HG03342 (cell line): Measurements from ENCODE around the gene TRPM1.

Source experiments
- ATAC-seq: cut with Tn5 transposase; IDR thresholded peaks from one replicate; pipeline ENCODE4 v1.9.1; 2021; ENCODE audit warnings: mild to moderate bottlenecking, moderate library complexity; ENCODE audit not compliant: unreplicated experiment

The TRPM1 gene

DNA sequence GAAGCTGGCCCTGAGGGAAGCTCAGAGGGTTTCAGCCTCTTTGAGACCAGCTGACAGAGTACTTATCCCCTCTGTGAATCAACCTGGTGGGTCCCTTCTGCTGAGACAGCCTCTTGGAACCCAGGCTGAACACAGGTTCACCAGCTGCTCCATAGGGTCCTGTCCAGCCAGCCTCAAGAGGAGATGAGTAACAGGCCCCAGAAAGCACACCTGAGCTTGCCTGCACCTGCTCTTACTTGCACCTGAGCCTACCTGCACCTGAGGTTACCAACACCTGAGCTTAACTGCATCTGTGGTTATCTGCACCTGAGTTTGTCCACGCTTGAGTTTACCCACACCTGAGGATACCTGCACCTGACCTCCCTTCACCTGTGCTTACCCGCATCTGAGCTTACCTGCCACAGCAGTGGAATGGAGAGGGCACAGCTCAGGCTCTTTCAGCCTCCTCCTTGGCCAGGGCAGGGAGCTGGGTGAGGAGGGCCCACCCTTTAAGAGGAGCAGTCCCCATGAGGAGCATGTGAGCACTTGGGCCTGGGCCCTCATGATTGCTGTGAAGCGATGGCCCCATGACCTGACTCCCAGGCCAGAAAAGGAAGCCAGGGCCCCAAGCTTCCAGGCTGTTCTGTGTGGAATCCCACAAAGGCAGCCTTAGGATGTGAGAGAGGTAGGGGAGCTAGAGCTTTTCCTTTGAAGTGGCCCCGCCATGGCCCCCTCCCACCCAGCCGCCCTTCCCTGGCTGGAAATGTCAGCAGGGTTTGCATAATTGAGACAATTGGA, at the start of gene TRPM1:
Gene TRPM1 (minus strand): TSS at position 464 of the 777 bp plus-strand sequence. CDS start 20,370 bp downstream, outside the sequence.
- ATAC-seq, result no peak

DNA sequence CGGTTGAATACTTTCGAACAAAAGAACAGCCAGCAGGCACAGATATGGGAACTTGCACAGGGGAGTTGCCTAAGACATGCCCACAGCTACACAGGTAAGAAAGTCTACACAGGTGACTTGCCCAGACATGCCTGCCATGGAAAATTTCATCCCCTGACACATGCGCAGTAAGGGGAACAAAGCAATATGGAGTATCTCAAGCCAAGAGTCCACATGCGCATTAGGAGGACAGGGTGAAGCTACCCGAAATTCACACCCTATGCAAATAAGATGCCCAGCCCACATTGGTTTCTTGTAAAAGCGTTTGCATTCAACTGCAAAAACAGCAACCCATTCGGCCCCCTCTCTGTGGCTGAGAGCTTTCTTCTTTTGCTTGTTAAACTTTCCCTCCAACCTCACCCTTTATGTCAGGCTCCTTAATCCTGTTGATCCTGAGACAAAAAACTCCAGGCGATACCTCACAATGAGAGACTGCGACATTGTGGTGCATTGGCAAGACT, 49.3 kb upstream of the TRPM1 start:
- ATAC-seq, result no peak

DNA sequence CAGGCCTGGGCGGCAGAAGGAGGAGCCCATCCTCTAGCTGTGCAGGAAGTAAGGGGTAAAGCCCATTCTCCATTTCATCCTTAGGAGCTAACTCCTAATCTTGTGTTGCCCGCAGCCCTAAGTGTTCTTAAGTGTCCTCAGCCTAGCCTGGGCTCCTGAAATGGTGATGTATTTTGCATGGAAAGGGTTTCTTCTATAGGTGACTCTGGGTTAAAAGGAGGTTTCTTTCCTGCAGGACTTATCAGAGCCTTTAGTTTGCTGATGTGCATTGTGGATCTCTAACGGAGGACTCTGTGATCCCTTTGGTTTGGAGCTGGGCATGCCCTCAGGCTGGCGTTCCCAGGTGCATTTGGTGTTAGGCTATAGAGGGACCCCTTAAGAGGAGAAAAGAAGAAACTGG, 48.5 kb upstream of the TRPM1 start:
- ATAC-seq, result no peak

DNA sequence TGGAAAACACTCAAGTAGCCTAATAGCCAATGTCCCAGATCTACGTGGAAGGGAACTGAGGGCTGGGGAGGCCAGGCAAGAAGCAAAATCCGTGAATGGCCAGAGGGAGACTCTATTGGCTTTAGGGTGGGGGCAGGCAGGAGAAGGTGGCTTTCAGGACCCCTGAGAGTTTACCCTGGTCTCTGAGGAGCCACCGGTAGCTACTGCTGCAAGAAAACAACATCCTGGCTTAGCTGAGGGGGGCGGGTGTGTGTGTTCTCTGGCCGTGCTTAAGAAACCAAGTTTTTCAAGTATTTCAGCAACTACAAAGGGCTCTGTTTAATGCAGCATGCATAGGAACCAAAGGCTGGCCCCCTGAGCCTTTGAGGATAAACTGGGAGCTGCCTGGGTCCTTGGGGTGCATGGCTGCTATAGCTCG, 47.6 kb upstream of the TRPM1 start:
- no peak for ATAC-seq

DNA sequence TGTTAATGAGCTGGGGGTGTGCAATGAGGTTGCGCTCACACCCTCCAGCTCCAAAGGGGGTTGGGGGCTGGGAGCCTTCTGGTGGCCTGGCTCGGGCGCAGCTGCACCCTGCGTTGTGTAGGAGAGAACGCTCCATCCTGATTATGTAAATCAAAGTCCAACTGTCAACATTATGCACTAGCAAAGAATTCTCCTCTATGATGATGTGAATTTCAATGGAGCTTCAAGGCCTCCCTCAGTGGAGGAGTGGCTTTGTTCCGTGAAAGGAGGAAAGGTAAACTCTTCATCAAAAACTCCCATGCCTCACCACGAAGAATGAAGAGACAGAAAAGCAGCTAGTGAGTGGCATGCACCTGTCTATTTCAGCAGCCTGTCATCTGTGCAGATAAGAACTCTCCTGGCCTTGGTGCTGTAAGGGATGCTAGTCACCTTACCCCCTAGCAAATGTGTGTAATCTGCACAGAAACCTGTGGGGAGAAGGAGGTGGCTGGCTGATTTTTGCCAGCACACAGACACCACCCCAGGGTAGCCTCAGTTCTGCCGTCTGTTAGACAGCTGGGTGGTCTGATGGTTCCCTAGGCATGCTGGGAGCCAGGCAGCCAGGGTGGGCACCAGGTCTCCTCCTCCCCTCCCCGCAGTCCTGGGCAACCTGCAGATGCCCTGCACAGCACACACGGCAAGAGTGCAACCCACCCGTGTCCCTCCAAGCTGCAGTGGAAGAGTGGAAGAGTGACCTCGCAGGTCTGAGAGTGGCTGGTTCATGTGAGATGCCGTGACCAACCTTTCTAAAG, 47.0 kb upstream of the TRPM1 start:
- no peak for ATAC-seq

DNA sequence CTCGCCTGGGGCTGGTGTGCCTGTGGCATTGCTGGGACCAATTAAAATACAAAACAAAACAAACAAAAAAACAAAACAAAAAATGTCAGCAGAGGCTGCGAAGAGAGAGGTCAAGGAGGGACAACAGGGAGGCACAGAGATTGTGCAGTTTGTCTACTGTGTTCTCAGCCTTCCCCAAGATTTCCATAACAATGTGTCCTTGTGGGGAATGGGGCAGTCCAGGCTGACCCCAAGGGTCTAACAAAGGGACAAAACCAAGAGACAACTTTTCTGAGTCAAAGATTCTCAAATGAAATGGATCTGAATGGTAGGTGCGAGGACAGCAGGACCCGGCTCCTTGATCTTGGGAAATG, 46.4 kb upstream of the TRPM1 start:
- ATAC-seq, result no peak

DNA sequence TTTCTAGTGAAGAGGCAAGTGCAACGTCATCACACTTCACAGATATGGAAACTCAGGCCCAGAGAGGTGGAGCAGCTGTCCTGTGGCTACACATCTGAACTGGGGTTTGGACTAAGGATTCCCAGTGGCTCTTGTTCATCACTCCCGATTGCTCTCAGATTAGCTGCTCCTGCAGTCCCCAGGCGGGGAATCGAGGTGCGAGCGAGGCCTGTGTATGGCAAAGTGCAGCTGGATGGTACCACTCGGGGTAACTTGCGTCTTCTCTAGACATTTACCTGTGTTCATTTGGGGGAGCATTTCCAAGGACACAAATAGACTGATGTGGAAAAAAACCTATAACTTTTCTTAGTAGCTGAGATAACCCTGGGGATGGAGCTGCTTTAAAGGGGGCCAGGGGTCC, 45.9 kb upstream of the TRPM1 start:
- no peak for ATAC-seq

DNA sequence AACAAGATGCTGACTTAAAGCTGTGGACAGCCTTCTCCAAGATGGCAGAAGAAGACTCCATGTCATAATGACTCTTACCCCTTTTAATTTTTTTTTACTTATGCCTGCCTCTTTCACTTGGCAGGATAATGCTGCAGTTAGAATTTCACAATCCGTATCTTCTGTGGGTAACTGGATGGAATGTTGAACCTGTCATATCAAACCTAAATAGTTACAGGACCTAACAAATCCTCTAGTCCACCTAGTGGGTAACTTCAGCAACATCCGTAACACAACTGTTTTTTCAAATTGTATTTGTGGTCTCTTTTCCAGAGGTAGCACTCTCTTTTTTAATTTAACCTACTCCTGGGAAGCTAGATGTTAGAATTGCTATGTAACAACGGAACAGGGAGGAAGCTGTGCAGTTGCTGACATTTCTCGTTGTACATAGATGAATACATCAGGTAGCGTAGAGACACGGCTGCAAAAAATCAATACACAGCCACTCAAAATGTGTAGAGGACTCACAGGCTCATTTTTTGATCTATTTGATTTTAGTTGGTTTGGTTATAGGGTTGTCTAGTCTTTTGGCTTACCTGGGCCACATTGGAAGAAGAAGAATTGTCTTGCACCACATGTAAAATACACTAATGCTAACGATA, 43.9 kb upstream of the TRPM1 start:
- ATAC-seq, result no peak

DNA sequence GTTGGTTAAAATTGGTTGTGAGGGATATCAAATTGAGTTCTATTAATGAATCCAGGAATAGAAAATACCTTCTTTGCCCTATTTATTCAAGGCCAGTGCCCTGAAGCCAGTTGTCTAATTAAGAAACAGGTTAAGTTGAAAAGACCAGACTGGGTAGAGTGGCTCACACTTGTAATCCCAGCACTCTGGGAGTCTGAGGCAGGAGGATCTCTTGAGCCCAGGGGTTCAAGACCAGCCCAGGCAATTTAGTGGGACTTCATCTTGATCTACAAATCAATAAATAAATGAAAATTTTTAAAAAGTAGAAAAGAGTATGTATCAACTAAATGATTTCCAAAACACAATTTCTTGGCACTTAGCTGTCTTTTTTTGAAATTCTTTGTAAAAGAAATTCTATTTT, 40.3 kb upstream of the TRPM1 start:
- ATAC-seq, result no peak

DNA sequence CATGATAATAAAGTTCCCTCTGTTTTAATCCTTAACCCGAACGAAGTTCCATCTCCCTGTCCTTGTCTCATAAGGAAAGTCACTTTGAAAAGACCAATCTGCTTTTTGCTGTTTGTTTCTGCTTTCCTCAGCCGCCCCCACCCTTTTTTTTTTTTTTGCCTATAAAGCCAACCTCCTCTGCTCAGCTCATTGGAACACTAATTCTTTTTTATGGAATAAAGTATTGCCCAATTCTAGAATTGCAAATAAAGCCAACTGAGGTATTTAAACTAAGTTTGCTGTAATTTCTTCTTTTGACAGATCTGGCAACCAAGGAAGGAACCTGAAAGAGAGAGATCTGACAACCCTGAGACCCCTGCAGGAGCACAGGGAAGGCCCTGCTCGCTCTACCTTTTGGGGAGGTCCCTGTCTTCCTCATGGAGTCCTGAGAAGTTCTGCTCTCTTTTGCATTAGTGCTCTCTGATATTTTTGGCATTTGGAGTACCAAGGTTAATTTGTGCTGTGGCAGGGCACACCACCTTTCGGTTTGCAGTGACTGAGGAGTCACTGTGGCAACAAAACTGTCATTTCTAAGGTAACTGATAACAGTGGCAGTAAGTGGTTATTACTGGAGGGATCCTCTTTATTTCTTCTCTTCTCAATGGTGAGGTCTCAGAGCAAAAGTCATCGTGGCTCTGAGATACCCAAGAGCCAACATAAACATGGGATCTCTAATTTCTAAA, 35.2 kb upstream of the TRPM1 start:
- ATAC-seq, result no peak

DNA sequence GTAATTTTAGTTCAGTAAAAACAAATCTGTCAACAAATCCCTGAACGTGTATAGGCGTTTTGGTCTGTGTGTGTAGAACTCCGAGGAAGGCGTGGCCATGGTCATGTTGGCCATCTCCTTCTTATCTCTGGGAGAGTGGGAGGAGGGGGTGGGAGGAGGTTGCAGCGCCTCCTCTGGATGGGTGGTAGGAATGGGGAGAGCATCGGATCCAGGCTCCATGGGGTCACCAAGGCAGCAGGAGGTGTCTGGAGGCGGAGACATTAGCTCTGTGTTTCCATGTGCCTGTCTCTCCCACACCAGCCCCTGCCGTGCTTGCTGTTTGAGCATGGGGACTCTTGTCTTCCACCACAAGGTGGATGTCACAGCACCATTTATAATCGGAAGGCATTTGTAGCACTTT, 34.5 kb upstream of the TRPM1 start:
- ATAC-seq, result no peak

DNA sequence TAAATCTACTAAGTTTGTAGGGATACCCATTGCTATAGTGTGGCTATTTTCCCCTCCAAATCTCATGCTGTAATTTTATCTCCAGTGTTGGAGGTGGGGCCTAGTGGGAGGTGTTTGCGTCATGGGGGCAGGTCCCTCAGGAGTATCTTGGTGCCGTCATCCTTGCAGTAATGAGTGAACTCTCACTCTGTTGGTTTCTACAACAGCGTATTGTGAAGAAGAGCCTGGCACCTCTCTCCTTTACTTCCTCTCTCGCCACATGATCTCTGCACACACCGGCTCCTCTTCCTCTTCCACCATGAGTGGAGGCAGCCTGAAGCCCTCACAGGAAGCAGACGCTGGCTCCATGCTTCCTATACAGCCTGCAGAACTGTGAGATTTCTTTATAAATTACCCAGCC, 34.0 kb upstream of the TRPM1 start:
- ATAC-seq, result no peak

DNA sequence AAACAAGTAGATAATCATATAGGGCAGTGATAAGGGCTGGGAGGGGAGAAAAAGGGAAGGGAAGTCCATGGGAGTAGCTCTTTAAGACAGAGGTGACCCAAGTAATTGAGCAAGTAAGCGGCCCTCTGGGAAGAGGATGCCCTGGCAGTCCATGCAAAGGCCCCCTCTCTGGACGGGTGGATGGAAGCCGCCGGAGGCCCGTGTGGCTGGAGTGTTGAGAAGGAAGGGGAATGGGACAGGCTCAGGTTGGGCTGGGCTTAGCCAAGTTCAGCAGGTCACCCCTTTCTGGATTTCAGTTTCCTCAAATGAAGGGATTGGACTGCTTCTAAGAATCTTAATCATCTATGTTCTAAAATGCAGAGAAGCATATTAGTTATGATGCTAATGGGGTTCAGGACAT, 32.4 kb upstream of the TRPM1 start:
- ATAC-seq, result no peak

DNA sequence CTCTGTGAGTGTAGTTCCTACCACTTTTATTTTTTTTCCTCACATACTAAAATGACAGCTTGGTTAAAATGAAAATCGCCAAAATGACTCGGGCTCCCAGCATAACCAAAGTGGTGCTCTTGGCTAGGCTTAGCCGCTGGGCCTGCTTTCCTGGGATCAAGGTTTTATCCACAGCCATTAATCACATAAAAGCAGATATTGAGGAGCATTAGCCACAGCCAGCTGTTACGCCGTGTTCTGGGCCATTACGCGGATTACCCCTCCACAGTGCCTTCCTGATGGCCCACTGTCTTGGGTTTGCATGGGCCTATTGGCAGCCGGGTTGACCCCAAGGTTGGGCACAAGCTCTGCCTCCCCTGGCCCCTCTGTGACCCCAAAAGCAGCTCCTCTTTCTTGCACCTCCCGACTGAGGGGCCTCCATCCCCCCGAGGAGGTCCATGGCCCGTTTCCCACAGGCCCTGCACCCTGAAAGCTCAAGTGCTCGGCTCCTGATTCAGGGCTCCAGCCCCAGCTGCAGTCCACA, 30.4 kb upstream of the TRPM1 start:
- ATAC-seq, result no peak

DNA sequence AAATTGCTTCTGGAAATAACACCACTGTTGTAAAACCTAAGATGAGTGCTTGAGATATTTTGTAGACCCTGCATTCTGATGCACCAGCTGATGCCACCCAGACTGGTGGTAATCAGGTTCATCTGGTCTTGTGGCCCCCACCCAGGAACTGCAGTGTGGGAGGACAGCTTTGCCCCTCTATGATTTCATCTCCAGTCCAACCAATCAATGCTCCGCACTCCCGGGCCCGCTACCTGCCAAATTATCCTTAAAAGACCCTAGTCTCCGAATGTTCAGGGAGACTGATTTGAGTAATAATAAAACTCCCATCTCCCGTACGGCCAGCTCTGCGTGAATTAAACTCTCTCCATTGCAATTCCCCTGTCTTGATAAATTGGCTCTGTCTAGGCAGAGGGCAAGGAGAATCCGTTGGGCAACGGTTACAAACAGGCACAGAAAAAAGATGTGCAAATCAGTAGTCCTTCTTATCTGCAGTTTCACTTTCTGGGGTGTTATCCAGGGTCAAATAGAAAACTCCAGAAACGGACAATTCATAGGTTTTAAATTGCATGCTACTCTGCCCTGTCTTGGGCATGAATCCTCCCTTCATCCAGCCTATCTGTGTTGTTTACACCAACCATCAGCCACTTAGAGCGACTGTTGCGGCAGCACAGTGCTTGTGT, 29.2 kb upstream of the TRPM1 start:
- no peak for ATAC-seq

DNA sequence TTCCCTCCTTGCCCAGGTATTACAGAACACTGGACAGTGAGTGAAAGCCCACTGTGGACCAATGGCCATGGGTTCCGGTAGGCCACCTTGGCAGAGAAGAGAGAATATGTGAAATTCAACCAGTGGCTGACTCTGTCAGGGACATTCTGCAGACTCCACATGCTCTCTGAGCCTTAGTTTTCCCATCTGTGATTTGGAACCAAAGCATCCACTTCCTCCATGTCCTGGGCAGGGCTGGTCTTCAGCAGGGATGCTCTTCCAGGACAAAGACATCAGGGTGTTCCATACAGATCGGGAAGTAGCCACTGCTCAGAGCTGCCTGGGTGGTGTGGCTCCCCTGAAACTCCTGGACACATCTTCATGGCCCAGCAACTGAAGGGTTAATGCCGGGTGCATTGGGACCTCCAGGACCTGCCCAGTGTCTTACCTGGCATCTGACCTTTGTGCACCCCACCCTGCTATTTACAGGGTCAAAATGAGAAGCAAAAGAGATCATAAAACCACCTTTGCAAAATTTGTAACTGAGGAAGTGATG, 28.3 kb upstream of the TRPM1 start:
- ATAC-seq, result no peak

DNA sequence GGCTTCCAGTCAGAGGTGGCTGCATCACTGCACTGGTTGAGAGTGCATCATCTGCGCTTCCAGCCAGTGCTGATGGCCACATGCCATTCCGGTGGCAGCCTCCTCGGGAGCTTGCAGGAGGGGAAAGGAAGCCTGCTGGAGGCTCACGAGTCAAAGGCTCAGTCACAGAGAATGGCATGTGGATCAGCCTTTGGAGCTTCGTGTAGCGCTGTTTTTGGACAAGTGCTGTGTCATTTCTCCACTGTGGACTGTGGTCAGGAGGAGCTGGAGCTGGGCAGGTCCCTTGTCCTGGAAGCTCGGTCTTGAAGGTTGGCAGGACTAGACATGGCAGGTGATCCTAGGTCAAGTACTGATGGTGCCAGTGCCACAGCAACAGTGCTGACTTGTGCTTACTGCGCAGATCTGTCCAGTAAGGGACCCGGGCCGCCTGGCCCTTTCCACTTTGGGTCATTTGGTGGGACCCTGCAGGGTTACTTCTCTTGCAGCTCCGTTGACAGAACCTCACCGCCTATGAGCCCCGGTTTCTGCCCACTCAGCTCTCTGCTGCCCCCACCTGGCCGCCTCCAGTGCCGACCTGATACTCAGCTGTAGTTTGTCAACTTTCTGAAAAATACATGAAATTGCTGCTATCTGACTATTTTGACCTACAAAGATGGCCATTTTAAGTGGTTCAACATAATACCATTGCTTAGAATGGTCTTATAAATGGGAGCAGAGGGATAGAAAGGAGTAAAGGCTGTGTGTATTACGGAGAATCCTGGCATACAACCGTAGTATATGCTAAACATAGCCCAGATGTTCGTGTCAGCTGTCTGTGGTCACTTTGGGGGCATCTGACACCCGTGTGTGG, 27.6 kb upstream of the TRPM1 start:
- no peak for ATAC-seq

DNA sequence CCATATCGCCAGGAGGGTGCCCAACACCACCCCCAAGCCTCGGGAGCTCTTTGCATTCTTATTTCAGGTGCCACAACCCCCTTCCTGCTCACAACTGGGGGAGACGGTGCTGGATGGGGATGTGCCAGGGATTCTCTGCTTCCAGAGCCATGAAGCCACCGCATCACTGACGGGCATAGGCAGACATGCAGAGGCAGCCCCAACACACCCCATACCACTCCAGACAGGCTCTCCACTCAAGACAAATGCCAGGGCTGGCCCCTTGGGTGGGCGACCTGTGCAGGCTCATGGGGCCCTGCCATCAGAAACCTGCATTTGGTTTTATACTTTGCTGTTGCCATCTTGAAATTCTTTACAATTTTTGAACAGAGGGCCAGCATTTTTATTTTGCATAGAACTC, 27.0 kb upstream of the TRPM1 start:
- no peak for ATAC-seq

DNA sequence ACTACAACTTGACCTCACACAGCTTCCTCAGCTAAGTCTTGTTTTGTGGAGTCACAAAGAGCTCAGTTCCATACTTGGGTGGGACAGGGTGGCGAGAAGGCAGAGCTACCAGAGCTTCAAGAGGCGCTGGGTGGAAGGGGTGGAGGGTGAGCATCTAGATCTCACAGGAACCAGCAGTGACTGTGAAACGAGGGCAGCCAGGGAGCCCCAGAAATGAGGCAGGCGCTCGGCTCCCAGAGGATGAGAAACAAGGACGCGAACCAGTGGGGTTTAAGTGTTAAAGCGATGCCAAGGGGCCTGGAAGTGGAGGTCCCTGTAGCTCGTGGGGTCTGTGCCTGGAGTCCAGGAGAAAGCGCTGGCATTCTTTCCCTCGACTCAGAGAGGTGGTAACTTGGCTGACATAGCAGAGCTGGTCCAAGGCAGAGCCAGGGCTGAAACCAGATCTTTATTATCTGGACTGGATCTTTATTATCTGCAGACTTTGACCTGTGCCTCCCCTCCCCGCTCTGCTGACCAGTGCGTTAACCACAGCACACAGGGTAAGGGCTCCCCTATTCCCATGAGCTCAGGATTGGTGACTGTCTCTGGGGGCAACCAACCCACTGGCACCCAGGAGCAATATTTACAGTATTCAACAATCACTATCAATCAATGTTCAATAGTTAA, 26.2 kb upstream of the TRPM1 start:
- ATAC-seq, result no peak
